NCI-H2107 treated with DMSO at 0.1 percent for 48 hours (cell line): Measurements from ENCODE around the gene TBXAS1.

Source experiments
- DNase-seq: peaks from one replicate; lab custom pipeline; 2025; ENCODE audit not compliant: unreplicated experiment; lab: John Stamatoyannopoulos, UW

TBXAS1 gene

GRCh38 chr7:140061607-140061930 is 232.5 kb downstream of the TBXAS1 start:
- DNase-seq, result no peak

GRCh38 chr7:140062118-140062527 is 233.1 kb downstream of the TBXAS1 start:
- peak; percentile 12 for DNase-seq

GRCh38 chr7:140062528-140063299 is 233.7 kb downstream of the TBXAS1 start, which contains the start of gene PARP12:
PARP12 (minus strand) TSS chr7:140062951; CDS start chr7:140062847, 104 bp downstream.
- DNase-seq, result peak; percentile 42

GRCh38 chr7:140067052-140067451 is 238.0 kb downstream of the TBXAS1 start:
- DNase-seq, result no peak

GRCh38 chr7:140068033-140068432 is 239.0 kb downstream of the TBXAS1 start:
- DNase-seq, result no peak

GRCh38 chr7:140069298-140069949 is 240.4 kb downstream of the TBXAS1 start:
- DNase-seq, result no peak
